Measurements from ENCODE around the gene BATF2.

DNA sequence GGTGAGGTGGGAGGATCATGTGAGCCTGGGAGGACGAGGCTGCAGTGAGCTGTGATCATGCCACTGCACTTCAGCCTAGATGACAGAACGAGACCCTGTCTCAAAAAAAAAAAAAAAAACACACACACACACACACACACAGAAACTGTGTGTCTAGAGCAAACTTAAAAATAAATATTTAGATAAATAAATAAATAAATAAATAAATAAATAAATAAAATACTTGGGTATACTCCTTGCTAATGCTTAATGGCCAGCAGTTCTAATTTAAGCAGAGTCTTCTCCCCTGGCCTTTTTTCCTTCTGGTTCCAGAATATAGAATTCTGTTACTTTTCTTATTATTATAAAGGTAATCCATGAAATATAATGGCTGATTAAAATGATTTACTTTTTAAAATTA, 12.1 kb upstream of the BATF2 start:
- TF ChIP-seq, protein P1, sequence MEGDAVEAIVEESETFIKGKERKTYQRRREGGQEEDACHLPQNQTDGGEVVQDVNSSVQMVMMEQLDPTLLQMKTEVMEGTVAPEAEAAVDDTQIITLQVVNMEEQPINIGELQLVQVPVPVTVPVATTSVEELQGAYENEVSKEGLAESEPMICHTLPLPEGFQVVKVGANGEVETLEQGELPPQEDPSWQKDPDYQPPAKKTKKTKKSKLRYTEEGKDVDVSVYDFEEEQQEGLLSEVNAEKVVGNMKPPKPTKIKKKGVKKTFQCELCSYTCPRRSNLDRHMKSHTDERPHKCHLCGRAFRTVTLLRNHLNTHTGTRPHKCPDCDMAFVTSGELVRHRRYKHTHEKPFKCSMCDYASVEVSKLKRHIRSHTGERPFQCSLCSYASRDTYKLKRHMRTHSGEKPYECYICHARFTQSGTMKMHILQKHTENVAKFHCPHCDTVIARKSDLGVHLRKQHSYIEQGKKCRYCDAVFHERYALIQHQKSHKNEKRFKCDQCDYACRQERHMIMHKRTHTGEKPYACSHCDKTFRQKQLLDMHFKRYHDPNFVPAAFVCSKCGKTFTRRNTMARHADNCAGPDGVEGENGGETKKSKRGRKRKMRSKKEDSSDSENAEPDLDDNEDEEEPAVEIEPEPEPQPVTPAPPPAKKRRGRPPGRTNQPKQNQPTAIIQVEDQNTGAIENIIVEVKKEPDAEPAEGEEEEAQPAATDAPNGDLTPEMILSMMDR (IDR thresholded peaks at IDR 0.05), result no peak
- TF ChIP-seq POLR2A (IDR thresholded peaks at IDR 0.05), result no peak

All from vagina (tissue), 2 donors.